ENCODE results near the gene DMGDH. TPM values are rescaled to one million over a fixed set of nuclear protein-coding genes. Genes with fewer than 3 reads are reported as not detected.
A peak's percentile ranks its signal among the peaks of the same experiment; 100 is the strongest.

DMGDH gene
- total RNA-seq, 1 donor from 2014 or later = 3.7 TPM

DNA sequence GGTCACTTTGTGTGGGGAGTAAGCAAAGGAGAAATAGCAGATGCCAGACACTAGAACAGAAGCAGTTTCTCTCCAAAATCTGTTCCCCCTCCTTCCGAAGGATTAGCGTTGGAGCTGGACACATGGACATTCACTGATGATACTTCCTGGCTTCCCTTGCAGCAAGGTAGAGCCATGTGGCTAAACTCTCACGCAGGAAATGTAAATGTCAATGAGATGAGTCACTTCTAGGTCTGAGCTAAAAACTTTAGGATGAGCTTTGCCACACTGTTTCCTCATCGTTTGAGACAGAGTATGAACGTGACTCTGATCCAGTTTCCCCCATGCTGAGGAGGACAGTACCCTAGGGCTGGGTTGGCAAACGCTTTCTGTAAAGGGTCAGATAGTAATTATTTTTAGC is 5.2 kb upstream of the DMGDH start:
- DNase-seq (ENCODE audit: low spot score in 2 of 2) = no peak
- no peak for FAIRE-seq

DNA sequence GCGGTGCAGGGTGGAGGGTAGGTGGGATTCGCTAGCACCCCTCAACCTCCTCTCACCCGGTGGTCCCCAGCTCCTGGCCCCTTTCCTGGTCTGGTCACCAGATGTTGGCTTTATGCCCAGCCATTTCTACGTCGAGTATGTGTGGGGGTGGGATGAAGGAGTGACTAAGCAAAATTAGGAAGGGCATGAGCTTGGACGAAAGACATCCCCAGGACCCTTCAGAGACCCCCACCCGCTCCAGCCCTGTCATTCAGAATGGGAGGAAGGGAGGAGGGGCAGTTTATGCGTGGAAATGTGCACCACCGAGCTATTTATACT is 835 bp upstream of the DMGDH start:
- no peak for DNase-seq (ENCODE audit: low spot score in 2 of 2)

DNA sequence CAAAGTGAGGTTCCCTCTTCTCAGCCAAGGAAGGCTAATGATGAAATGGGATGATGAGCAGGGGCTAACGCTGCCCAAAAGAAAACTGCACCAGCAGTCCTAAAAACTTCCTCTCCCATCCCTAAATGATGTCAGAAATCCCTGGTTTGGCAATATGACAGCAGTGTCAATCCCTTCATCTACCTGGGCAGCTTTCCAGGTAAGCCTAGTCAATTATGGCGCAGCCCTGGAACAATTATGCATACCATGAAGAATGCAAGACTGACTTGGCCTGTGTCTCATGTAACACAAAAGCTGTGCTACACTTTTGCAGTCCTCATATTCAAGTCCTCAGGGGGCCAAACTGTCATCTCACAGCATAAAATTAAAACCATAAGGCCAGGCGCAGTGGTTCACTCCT is 7.0 kb downstream of the DMGDH start:
- FAIRE-seq (no peak), DNase-seq (ENCODE audit: low spot score in 2 of 2) (no peak)

More for the DNA sequence above, 835 bp upstream of the DMGDH start:
- FAIRE-seq = no peak

DNA sequence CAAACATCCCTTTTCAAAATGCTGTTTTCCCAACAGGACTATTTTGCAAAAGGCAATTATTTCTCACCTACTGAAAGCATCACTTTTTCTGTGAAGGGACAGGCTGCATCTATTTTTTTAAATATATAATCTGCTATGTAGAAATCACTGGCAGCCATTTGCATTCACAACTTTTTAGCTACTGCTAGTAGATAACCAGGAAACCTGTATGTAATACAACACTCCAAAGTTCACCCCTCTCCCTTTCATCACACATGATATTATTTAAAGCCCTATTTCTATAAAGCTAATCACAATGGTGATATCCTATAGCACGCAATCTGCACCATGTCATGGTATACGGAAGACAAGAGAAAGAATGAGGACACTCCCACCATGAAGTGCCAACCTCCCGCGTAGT is 9.8 kb downstream of the DMGDH start:
- FAIRE-seq = no peak
- no peak for DNase-seq (ENCODE audit: low spot score in 2 of 2)

DNA sequence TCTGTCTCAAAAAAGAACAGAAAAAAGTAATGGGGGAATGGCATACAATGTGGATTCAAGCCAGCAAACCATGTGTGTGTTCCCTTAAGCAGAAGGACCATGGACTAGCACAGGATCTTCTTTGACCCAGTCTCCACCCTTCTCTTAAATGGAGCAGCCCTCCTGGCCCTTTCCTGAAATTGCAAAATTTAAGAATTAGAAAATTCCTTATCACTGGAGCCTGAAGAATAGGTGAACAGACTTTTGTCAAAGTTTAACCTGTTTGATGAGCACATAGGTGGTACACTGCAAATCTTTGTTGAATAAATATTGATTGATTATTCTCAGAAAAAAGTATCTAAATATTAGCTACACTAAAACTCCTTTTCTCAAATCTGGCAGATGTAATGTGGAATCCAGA is 12.6 kb downstream of the DMGDH start:
- FAIRE-seq = no peak
- DNase-seq (ENCODE audit: low spot score in 2 of 2) = no peak

DNA sequence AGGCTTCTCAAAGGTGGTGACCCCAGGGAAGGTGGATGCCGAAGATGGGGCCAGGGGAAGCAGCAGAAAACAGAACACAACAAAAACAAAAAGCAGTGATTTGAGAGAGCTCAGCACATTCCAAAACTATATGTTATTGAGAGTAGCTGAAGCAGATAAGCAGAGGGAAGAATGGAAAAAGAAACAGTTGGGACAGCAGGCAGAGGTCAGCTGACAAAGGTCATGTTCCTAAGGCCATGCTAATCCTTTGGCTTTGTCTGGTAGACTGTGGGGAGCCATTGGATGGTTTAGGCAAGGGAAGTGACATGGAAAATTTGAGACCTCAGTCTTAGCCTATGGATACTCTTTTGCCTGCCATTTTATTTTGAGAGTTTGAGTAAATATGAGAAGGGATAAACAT is 14.5 kb downstream of the DMGDH start:
- DNase-seq (ENCODE audit: low spot score in 2 of 2) = no peak
- FAIRE-seq = no peak

DNA sequence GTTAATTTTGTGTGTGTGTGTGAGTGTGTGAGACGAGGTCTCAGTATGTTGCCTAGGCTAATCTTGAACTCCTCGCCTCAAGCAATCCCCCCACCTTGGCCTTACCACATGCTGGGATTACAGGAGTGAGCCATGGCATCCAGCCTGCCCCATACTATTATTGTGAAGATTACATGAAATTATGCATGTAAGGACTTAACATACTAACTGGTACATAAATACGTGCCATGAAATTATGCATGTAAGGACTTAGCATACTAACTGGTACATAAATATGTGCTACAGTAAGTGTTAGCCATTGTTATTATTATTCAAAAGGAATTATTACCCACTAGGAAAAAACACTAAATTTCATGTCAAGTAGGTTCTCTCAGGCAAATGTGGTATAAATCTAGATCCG is 16.2 kb downstream of the DMGDH start:
- FAIRE-seq (no peak), DNase-seq (ENCODE audit: low spot score in 2 of 2) (no peak)

DNA sequence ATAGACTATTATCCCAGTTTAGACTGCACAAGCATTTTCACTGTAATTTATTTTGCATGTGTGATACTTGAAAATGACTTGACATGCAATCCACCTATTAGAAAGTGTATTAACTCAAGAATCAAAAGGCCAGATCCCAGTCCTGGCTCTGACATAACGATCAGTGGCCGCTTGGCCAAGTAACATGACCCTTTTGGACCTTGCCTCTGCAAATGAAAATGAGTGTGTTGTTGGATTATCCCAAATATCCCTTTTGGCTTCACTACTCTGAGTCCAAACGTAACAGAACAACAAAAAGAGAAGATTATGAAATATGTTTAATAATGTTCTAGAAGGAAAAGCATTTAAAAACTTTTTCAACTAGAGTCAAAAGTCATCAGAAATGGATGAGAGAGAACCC is 19.0 kb downstream of the DMGDH start:
- FAIRE-seq (no peak), DNase-seq (ENCODE audit: low spot score in 2 of 2) (no peak)

DNA sequence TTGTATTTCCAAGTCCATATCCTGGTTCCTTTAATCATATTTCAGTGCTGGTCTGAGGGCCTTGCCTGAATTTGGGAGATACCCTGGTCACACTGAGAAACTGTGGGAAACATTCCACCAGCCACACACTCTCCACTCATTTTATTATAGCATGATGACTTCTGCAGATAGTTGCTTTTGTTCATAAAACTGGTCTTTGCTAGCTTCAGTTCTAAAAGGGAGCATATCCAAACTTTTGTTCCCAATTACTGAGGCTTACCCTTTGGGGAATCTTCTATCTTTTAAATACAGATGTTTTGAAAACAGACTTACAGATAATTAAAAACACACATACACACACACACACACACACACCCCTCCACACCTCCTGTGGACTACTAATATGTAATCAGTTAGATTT is 21.0 kb downstream of the DMGDH start:
- DNase-seq (ENCODE audit: low spot score in 2 of 2) = no peak
- no peak for FAIRE-seq

DNA sequence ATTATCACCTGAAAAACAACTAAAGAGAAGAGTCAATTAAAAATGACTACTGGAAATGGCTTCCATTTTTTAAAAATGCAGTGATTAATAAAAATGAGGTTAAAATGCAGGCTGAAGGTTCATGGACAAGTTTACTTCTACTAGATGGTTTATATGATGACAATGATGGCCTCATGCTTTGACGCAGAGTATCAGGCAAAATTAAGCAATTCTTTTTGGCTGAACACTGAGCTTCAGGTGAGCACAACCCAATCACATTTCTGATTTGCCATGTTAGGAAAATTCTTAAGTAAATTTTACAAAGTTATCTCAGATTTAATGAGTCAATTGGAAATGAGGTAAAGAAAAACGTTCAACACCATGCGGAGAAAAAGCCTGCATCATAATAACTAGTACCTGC is 22.3 kb downstream of the DMGDH start:
- FAIRE-seq = no peak
- DNase-seq (ENCODE audit: low spot score in 2 of 2) = no peak

DNA sequence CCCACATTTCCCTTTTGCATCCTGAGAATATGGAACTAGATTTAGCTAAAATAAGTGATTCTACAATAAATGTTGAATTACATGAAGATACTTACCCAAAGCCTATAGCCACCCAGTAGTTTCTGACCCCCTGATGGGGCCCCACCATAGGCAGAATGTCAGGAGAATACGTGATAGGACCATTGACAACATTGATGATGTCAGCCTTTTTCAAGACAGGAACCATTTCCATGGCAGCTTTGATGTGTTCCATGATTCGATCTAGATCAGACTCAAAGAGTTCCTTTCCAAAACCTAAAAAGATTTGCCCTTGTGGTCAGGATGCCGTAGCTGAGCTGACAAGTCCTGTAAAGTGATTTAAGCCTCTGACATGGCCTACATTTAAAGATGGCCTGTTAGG is 27.3 kb downstream of the DMGDH start:
- DNase-seq (ENCODE audit: low spot score in 2 of 2) (no peak), FAIRE-seq (no peak)

DNA sequence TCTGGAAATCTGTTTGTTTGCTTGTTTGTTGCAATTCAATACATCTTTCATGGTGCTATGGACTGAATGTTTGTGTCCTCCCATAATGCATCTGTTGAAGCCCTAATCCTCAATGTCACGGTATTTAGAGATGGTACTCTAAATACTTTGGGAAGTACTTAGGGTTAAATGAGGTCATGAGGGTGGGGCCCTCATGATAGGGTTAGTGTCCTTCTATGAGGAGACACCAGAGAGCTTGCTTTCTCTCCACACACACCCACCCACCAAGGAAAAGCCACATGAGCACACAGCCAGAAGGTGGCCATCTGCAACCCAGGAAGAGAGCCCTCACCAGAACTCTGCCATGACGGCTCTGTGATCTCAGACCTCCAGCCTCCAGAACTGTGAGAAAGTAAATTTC is 32.7 kb downstream of the DMGDH start:
- no peak for FAIRE-seq

DNA sequence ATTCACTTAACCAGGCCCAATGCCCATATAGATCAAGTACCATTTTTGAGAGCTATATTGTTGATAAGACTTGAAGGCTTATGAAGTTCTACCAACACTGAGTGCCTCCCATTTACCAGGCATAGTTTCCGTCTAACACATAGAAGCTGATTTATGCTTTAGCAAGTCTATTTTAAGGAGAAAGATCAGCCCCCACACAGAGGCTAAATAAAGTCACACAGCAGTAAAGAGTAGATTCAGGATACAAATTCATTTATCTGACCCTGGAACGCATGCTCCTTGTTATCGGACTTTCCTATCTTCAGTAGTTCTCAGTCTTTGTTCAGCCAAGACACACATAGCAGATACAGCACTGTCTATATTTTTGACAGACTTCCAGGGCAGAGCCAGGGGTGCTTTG is 34.2 kb downstream of the DMGDH start:
- FAIRE-seq (no peak), DNase-seq (ENCODE audit: low spot score in 2 of 2) (no peak)

More for the DNA sequence above, 32.7 kb downstream of the DMGDH start:
- no peak for DNase-seq (ENCODE audit: low spot score in 2 of 2)

DNA sequence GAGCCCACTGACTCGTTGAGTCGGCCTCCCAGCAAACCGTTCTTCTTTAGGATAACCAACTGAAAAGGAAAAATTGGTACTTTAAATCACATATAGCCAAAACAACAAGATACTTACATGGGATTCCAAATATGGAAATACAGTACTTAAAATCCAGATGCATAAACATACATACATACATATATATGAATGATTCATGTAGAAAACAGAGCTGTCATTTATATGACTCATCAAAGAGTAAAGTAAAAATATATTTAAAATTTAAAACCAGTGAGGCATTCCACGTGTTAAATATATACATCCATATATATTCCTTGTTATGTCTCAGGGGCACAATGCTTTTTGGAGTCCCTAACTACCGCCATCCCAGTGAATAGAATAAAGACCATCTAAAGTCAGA is 36.7 kb downstream of the DMGDH start:
- FAIRE-seq = no peak

DNA sequence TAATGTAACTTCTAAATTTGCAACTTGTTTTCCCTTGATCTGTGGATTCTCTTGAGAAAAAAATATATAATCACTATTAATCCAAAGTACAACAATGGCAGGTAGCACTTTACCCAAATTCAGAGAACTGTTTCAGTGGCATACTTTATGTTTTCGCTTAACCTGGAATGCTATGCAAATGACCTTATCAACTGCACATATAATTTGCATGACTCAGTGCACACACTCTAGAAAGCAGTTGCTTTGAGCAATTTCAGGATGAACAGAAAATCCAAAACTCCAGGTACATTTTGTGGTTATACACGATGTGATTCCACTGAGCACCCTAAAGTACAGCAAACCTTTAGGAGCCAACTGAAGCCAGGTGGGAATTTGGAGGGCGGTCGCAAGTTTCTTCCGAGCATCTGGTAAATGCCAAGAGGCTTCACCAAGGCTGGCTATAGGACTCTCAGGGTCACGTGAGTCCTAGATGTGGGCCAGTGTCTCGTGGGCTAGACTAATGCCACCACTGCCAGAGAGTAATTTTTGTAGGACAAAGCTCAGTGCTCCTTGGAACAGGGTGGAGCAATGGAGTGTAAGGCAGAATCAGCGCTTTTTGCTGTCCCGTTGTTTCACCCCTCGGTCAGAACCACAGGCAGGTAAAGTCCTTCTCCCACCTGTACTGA is 37.3 kb downstream of the DMGDH start:
- DNase-seq (ENCODE audit: low spot score in 2 of 2) (no peak), FAIRE-seq (no peak)

More for the DNA sequence above, 36.7 kb downstream of the DMGDH start:
- no peak for DNase-seq (ENCODE audit: low spot score in 2 of 2)

DNA sequence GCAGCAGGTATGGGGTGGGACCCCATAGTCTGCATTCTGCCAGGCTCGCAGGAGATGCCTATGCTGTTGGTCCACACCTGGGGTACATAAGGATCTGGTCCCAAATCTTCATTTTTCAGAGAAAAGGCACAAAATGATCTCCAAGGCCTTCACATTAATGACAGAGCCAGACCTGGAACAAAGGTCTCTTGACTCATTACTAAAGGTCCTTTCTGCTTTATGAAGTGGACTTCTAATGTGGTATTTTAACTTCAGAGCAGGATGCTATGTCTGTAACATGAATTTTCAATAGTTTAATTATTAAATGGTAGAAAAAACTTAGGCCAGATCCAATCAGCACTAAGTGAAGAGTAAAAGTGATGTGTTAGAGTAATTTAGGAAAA is 38.0 kb downstream of the DMGDH start:
- DNase-seq (ENCODE audit: low spot score in 2 of 2) (no peak), FAIRE-seq (no peak)

DNA sequence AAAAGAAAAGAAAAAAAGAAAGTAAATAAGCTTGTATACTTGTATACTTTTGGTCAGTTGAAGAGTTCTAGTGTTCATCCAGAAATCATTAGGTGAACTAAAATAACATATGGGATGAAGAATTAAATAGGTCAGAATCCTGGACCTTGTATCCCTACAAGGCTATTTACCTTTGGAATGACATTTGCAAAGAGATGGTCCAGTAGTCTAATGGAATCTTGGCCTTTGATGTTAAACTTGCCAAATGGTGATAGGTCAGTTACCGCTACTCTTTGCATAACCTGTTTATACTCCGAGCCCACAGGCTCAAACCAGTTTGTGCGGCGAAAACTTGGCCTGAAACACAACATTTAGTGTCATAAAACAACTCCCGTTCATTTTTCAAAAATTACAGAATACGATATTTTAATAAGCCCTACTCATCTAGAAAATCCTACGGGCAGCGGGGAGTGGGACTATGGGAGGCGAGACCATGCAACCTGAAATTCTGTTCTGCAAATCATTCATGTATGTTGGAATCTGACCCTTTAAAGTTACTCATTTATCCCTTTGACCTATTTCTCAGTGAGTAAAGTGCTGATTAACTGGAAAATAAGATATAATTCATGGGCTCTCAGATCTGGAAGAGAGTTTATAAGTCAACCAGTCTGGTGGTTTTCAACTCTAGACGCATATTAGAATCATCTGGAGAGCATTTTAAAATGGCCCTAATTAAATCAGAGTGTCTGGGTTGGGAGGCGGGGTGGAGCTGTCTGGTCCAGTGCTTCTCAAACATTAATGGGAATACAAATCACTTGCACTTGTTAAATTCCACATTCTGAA is 38.6 kb downstream of the DMGDH start:
- FAIRE-seq = no peak

DNA sequence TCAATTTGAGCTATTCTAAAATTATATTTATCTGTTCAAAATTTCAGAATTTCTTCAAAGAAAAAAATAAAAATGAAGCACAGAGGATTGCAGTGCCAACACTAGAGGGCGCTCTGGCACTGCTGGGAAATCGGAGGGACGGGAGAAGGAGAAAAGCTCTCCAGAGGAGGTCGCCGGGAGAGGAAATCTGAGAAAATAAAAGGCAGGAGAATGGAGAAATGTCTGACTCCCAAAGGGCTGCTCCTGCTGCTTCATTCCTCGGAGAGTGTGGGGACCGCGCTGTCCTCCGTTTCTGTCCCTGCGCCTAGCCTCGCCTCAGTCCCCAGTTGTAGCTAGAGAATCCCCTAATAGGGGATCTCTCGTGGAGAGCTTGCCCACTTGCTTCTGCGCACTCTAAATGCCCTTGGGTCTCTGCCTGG is 44.4 kb downstream of the DMGDH start:
- DNase-seq (ENCODE audit: low spot score in 2 of 2) (peak; percentile 16 to 34), FAIRE-seq (peak; percentile 77)

More for the DNA sequence above, 38.6 kb downstream of the DMGDH start:
- DNase-seq (ENCODE audit: low spot score in 2 of 2) = no peak

DNA sequence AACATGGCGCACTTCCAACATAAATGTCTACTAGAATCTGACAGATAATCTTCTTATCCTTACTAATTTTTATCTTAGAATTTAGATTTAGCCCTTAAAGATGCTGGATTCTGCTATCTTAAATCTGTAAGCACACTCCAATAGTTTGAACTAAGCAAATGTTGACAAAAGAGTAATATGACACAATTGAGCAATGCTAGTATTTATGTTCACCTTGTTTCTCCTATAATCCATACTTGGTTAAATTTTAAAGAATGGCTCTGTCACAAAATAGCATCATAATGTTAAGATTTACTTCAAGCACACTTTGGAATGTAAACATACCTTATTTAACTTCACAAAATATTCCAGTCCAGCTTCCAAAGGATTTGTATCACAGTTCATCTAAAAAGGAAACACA is 45.5 kb downstream of the DMGDH start:
- no peak for DNase-seq (ENCODE audit: low spot score in 2 of 2)
- FAIRE-seq = no peak

DNA sequence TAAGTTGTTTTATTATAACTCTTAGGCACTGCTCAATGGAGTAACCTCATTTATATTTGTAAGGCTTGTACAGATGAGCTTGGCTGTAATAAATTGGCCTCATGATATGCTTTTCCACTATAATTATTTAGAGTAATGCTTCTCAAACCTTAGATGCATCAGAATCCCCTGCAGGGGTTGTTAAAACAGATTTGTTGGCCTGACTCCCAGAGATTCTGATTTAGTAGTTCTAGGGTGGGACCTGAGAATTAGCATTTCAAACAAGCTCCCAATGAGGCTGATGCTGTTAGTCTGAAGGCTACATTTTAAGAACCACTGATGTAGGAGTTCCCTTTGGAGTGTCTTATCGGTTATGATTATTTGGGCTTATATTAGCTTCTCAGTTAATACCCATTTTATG is 46.1 kb downstream of the DMGDH start:
- FAIRE-seq = no peak
- no peak for DNase-seq (ENCODE audit: low spot score in 2 of 2)

DNA sequence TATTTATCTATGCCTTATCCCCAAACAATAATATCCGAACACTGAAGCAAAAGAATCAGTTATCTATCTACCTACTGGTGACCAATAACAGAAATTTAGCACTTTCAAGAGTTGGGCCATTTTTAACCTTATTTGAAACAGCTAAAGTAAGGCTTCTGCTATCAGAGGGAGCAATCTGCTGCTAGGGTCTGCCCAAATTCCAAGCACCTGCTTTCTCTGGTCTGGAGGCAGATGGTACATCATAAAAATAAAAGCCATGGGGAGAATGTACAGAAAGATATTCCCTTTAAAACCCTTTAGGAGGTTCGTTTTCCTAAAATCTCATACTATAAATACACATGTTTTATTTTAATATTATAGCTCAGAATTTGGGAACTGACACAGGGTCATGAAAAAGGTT is 46.7 kb downstream of the DMGDH start:
- DNase-seq (ENCODE audit: low spot score in 2 of 2) (no peak), FAIRE-seq (no peak)

DNA sequence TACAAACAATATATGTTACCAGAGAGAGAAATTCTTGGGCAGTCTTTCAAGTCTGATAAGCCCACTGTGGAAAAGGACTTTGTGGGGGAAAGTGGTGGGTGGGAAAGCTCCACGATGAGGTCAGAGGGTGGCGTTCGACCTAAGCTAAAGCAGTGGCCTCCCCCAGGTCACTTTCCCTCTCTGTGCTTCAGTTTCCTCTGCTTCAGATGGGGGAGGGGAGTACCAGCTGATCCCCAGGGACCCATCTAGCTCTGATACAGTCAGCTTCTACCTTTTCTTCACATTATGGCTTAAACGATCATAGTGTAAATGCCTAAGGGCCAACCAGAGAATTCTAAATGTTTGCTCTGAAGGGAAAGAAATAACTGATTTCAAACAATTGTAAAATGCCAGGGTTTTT is 47.7 kb downstream of the DMGDH start:
- FAIRE-seq = no peak

More for the DNA sequence above, 47.7 kb downstream of the DMGDH start:
- no peak for DNase-seq (ENCODE audit: low spot score in 2 of 2)
